SU-DHL-6 (cell line): ENCODE data around the gene PSD.

ENCODE experiments used
- H2AFZ ChIP-seq: fragments of 200-600 bp; sonication (generic); 2 replicates; pipeline ENCODE4 v1.6.1; 2014; ENCODE audit warnings: low read depth, mild to moderate bottlenecking, moderate library complexity, mixed read lengths, antibody characterized with exemption, low read length; ENCODE audit not compliant: severe bottlenecking
- H3F3A ChIP-seq: fragments of 200-600 bp; shearing (Covaris generic); 2 replicates; pipeline ENCODE4 v1.6.0; 2016; ENCODE audit warnings: antibody characterized with exemption, mild to moderate bottlenecking; ENCODE audit not compliant: insufficient read depth
- H3K27ac ChIP-seq: fragments of 200-600 bp; sonication (generic); 2 replicates; pipeline ENCODE4 v1.5.1; 2016; ENCODE audit warnings: low read depth, mild to moderate bottlenecking, low read length, moderate library complexity, mixed read lengths
- H3K27me3 ChIP-seq: fragments of 200-600 bp; sonication (generic), shearing (Covaris generic); 2 replicates; pipeline ENCODE4 v1.6.0; 2014; ENCODE audit warnings: mild to moderate bottlenecking, low read length
- H3K36me3 ChIP-seq: fragments of 200-600 bp; sonication (generic); 2 replicates; pipeline ENCODE4 v1.6.1; 2014; ENCODE audit warnings: mild to moderate bottlenecking, low read length, mixed read lengths
- H3K4me2 ChIP-seq: fragments of 300-600, 200-600 bp; shearing (Covaris generic), sonication (generic); 2 replicates; pipeline ENCODE4 v1.6.0; 2014; ENCODE audit warnings: low read length, low read depth, mild to moderate bottlenecking; ENCODE audit not compliant: poor library complexity, severe bottlenecking
- H3K4me3 ChIP-seq: fragments of 200-600 bp; sonication (generic); 2 replicates; pipeline ENCODE4 v1.5.1; 2014; ENCODE audit warnings: antibody characterized with exemption, low read length, mild to moderate bottlenecking, mixed read lengths; ENCODE audit not compliant: insufficient read depth, poor library complexity, severe bottlenecking
- H3K79me2 ChIP-seq: fragments of 200-600 bp; sonication (generic); 2 replicates; pipeline ENCODE4 v1.6.1; 2014; ENCODE audit warnings: mild to moderate bottlenecking, low read length, moderate library complexity; ENCODE audit not compliant: insufficient read depth
- H3K9ac ChIP-seq: fragments of 200-600 bp; sonication (generic); 2 replicates; pipeline ENCODE4 v1.7.0; 2014; ENCODE audit warnings: mild to moderate bottlenecking, low read length
- H3K9me2 ChIP-seq: fragments of 200-600 bp; sonication (generic); replicated peaks from 2 replicates; pipeline ENCODE4 v1.6.1; 2014; ENCODE audit warnings: low read length; ENCODE audit not compliant: insufficient read depth
- H3K9me3 ChIP-seq: fragments of 200-600 bp; sonication (generic); 2 replicates; pipeline ENCODE4 v1.6.1; 2014; ENCODE audit warnings: low read length, mixed read lengths; ENCODE audit not compliant: insufficient read depth
- H4K20me1 ChIP-seq: fragments of 200-600 bp; sonication (generic); 2 replicates; pipeline ENCODE4 v1.6.1; 2014; ENCODE audit warnings: low read depth, mild to moderate bottlenecking, antibody characterized with exemption, low read length, moderate library complexity, mixed read lengths
- EZH2phosphoT487 ChIP-seq: fragments of 200-600 bp; sonication (generic), shearing (Covaris generic); conservative IDR thresholded peaks from 2 replicates; pipeline ENCODE4 v1.6.1; 2018; ENCODE audit warnings: mild to moderate bottlenecking, antibody characterized with exemption, low read length, moderate library complexity, mixed read lengths
- TF ChIP-seq, protein P1 (sequence below): fragments of 200-600 bp; sonication (generic); IDR thresholded peaks from one replicate; pipeline ENCODE4 v1.5.1; 2017; ENCODE audit warnings: antibody characterized with exemption, mild to moderate bottlenecking, low read length, moderate library complexity; ENCODE audit not compliant: insufficient read depth, poor library complexity, severe bottlenecking

Gene PSD

DNA sequence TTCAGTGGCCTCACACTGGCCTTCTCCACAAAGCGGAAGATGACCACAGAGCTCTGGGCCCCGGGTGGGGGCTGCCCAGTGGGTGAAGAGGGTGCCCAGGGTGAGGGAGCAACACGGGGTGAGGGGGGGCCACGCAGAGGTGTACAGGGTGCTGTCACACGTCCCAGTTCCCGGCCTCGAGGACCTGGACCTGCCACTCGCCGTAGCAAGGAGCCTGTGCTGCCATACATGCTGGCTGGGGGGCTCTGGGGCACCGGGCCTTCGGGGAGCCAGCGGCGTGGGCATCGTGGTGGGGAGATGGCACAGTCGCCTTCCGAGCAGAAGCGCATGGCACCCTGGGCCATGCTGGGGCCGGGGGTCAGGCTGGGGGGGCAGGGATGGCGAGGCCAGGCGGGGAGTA lies 1.9 kb downstream of the PSD start:
- H2AFZ ChIP-seq, result no peak overlapping the region
- H3K9me3 ChIP-seq, result no peaks in the 10 kb centered on the region
- H3K4me2 ChIP-seq, result no peak overlapping the region
- H3K27me3 ChIP-seq, result no peaks in the 10 kb centered on the region
- H3K79me2 ChIP-seq, result no peaks in the 10 kb centered on the region
- no peaks in the 10 kb centered on the region for H3F3A ChIP-seq
- no peaks in the 10 kb centered on the region for H3K9me2 ChIP-seq
- H3K36me3 ChIP-seq, result no peaks in the 10 kb centered on the region
- no peak overlapping the region for H3K4me3 ChIP-seq
- H4K20me1 ChIP-seq, result no peaks in the 10 kb centered on the region
- H3K9ac ChIP-seq, result no peak overlapping the region
- TF ChIP-seq, protein P1, sequence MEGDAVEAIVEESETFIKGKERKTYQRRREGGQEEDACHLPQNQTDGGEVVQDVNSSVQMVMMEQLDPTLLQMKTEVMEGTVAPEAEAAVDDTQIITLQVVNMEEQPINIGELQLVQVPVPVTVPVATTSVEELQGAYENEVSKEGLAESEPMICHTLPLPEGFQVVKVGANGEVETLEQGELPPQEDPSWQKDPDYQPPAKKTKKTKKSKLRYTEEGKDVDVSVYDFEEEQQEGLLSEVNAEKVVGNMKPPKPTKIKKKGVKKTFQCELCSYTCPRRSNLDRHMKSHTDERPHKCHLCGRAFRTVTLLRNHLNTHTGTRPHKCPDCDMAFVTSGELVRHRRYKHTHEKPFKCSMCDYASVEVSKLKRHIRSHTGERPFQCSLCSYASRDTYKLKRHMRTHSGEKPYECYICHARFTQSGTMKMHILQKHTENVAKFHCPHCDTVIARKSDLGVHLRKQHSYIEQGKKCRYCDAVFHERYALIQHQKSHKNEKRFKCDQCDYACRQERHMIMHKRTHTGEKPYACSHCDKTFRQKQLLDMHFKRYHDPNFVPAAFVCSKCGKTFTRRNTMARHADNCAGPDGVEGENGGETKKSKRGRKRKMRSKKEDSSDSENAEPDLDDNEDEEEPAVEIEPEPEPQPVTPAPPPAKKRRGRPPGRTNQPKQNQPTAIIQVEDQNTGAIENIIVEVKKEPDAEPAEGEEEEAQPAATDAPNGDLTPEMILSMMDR, result no peak
- TF ChIP-seq EZH2phosphoT487, result no peak
- no peak overlapping the region for H3K27ac ChIP-seq

- no peak overlapping the region for H3K9ac ChIP-seq
- no peak overlapping the region for H3K27ac ChIP-seq
- H3K4me3 ChIP-seq, result no peak overlapping the region
- H2AFZ ChIP-seq, result no peak overlapping the region
- no peak overlapping the region for H3K4me2 ChIP-seq
- H4K20me1 ChIP-seq, result no peaks in the 10 kb centered on the region
- H3K9me2 ChIP-seq, result no peaks in the 10 kb centered on the region
- H3F3A ChIP-seq, result no peaks in the 10 kb centered on the region
- TF ChIP-seq EZH2phosphoT487, result no peak
- TF ChIP-seq, protein P1, result no peak
- H3K36me3 ChIP-seq, result no peaks in the 10 kb centered on the region
- H3K9me3 ChIP-seq, result no peaks in the 10 kb centered on the region
- no peaks in the 10 kb centered on the region for H3K79me2 ChIP-seq
- no peaks in the 10 kb centered on the region for H3K27me3 ChIP-seq
Measured at GRCh38 chr10:102416283-102416682, 2.3 kb downstream of the PSD start.

- no peaks in the 10 kb centered on the region for H3K27me3 ChIP-seq
- no peaks in the 10 kb centered on the region for H3K9me2 ChIP-seq
- H2AFZ ChIP-seq, result no peak overlapping the region
- no peaks in the 10 kb centered on the region for H3K9me3 ChIP-seq
- no peaks in the 10 kb centered on the region for H4K20me1 ChIP-seq
- H3F3A ChIP-seq, result no peaks in the 10 kb centered on the region
- H3K4me3 ChIP-seq, result no peak overlapping the region
- H3K27ac ChIP-seq, result no peak overlapping the region
- no peak for TF ChIP-seq EZH2phosphoT487
- TF ChIP-seq, protein P1, result no peak
- H3K4me2 ChIP-seq, result no peak overlapping the region
- no peaks in the 10 kb centered on the region for H3K36me3 ChIP-seq
- H3K9ac ChIP-seq, result no peak overlapping the region
- no peaks in the 10 kb centered on the region for H3K79me2 ChIP-seq
Measured at GRCh38 chr10:102414749-102415148, 3.8 kb downstream of the PSD start.
